Measurements from ENCODE around the gene CADPS. TPM values are rescaled to one million over a fixed set of nuclear protein-coding genes. Genes with fewer than 3 reads are reported as not detected.

The CADPS gene
- total RNA-seq, 1 experiment from 2014 or later = not detected

GRCh38 chr3:62798000-62798399, 77.2 kb downstream of the CADPS start:
- Histone ChIP-seq H3K9ac (ENCODE audit: low read length) (no peak overlapping the region), H3K36me3 (ENCODE audit: low read depth, low read length) (no peaks in the 10 kb centered on the region), H3K4me2 (ENCODE audit: low read length) (no peak overlapping the region), H3K4me3 (ENCODE audit: low read length) (no peak overlapping the region), H3K27ac (ENCODE audit: low read length) (no peak overlapping the region), H3K9me2 (replicated peaks; ENCODE audit: low read length) (no peaks in the 10 kb centered on the region), H3K4me1 (ENCODE audit: insufficient read depth, low read length) (no peaks in the 10 kb centered on the region), H2AFZ (ENCODE audit: low read length) (no peak overlapping the region), H3K9me3 (ENCODE audit: low read length) (peaks cover 8% of the 10 kb centered on the region; the same call in 1 of the 2 replicates), H3K27me3 (ENCODE audit: low read length) (no peaks in the 10 kb centered on the region), H4K20me1 (ENCODE audit: low read length) (no peaks in the 10 kb centered on the region), H3F3A (ENCODE audit: low read length, unreplicated experiment) (no peaks in the 10 kb centered on the region), H3K79me2 (ENCODE audit: low read length) (no peaks in the 10 kb centered on the region)
- intact Hi-C loops (cut with micrococcal nuclease) = no loop called here
- POLR2A ChIA-PET (ENCODE audit: unreplicated experiment) = no interaction called here
- no TSS peak for BruUV-seq (replicated peaks)
- DNase-seq (no peak), ATAC-seq (no peak)
- no peak for TF ChIP-seq CTCF (conservative IDR thresholded peaks at IDR 0.05; ENCODE audit: low read depth, low read length)
- TF ChIP-seq EZH2 (IDR thresholded peaks at IDR 0.05; ENCODE audit: low read length, unreplicated experiment) = no peak
- TF ChIP-seq EZH2phosphoT487 (IDR thresholded peaks at IDR 0.05; ENCODE audit: borderline replicate concordance, low read length) = no peak
- CTCF ChIA-PET = no interaction called here

- no peak for TF ChIP-seq EZH2 (IDR thresholded peaks at IDR 0.05; ENCODE audit: low read length, unreplicated experiment)
- TF ChIP-seq CTCF (conservative IDR thresholded peaks at IDR 0.05; ENCODE audit: low read depth, low read length) = no peak
- TF ChIP-seq EZH2phosphoT487 (IDR thresholded peaks at IDR 0.05; ENCODE audit: borderline replicate concordance, low read length) = no peak
Observed at GRCh38 chr3:62797132-62797531, 78.1 kb downstream of the CADPS start.

GRCh38 chr3:62795978-62796657, 79.1 kb downstream of the CADPS start:
- no peaks in the 10 kb centered on the region for H3K4me1 ChIP-seq (ENCODE audit: insufficient read depth, low read length)
- H3F3A ChIP-seq (ENCODE audit: low read length, unreplicated experiment) = no peaks in the 10 kb centered on the region
- ChIA-PET POLR2A (ENCODE audit: unreplicated experiment) (no interaction called here), CTCF (no interaction called here)
- intact Hi-C loops (cut with micrococcal nuclease) = no loop called here
- H2AFZ ChIP-seq (ENCODE audit: low read length) = no peak overlapping the region
- no peak for DNase-seq
- peaks cover 8% of the 10 kb centered on the region; the same call in 1 of the 2 replicates for H3K9me3 ChIP-seq (ENCODE audit: low read length)
- no peak overlapping the region for H3K27ac ChIP-seq (ENCODE audit: low read length)
- no peak for ATAC-seq
- no peaks in the 10 kb centered on the region for H3K79me2 ChIP-seq (ENCODE audit: low read length)
- TF ChIP-seq EZH2phosphoT487 (IDR thresholded peaks at IDR 0.05; ENCODE audit: borderline replicate concordance, low read length) = no peak
- no peak for TF ChIP-seq EZH2 (IDR thresholded peaks at IDR 0.05; ENCODE audit: low read length, unreplicated experiment)
- TF ChIP-seq CTCF (conservative IDR thresholded peaks at IDR 0.05; ENCODE audit: low read depth, low read length) = no peak
- BruUV-seq (replicated peaks) = no TSS peak
- H3K4me2 ChIP-seq (ENCODE audit: low read length) = no peak overlapping the region
- H3K27me3 ChIP-seq (ENCODE audit: low read length) = no peaks in the 10 kb centered on the region
- no peaks in the 10 kb centered on the region for H4K20me1 ChIP-seq (ENCODE audit: low read length)
- no peak overlapping the region for H3K9ac ChIP-seq (ENCODE audit: low read length)
- no peaks in the 10 kb centered on the region for H3K36me3 ChIP-seq (ENCODE audit: low read depth, low read length)
- H3K4me3 ChIP-seq (ENCODE audit: low read length) = no peak overlapping the region
- H3K9me2 ChIP-seq (replicated peaks; ENCODE audit: low read length) = no peaks in the 10 kb centered on the region

More at GRCh38 chr3:62797132-62797531, 78.1 kb downstream of the CADPS start:
- ChIA-PET CTCF (no interaction called here), POLR2A (ENCODE audit: unreplicated experiment) (no interaction called here)
- H2AFZ ChIP-seq (ENCODE audit: low read length) = no peak overlapping the region
- no peaks in the 10 kb centered on the region for H3K4me1 ChIP-seq (ENCODE audit: insufficient read depth, low read length)
- H3K9me3 ChIP-seq (ENCODE audit: low read length) = peaks cover 8% of the 10 kb centered on the region; the same call in 1 of the 2 replicates
- DNase-seq = no peak
- H3K4me3 ChIP-seq (ENCODE audit: low read length) = no peak overlapping the region
- no peaks in the 10 kb centered on the region for H3K9me2 ChIP-seq (replicated peaks; ENCODE audit: low read length)
- no TSS peak for BruUV-seq (replicated peaks)
- H3K27me3 ChIP-seq (ENCODE audit: low read length) = no peaks in the 10 kb centered on the region
- H4K20me1 ChIP-seq (ENCODE audit: low read length) = no peaks in the 10 kb centered on the region
- intact Hi-C loops (cut with micrococcal nuclease) = no loop called here
- no peak overlapping the region for H3K9ac ChIP-seq (ENCODE audit: low read length)
- H3K36me3 ChIP-seq (ENCODE audit: low read depth, low read length) = no peaks in the 10 kb centered on the region
- no peak overlapping the region for H3K4me2 ChIP-seq (ENCODE audit: low read length)
- no peaks in the 10 kb centered on the region for H3F3A ChIP-seq (ENCODE audit: low read length, unreplicated experiment)
- no peak overlapping the region for H3K27ac ChIP-seq (ENCODE audit: low read length)
- ATAC-seq = no peak
- H3K79me2 ChIP-seq (ENCODE audit: low read length) = no peaks in the 10 kb centered on the region
